Measurements from ENCODE around the gene MEN1.

Gene MEN1

GRCh38 chr11:64754124-64754918 lies 56.0 kb downstream of the MEN1 start:
- H3K4me3 ChIP-seq (ENCODE audit: low read depth in 1 of 2, low read length in 2 of 2): no peak overlapping the region
- H3K36me3 ChIP-seq (ENCODE audit: control insufficient read depth in 1 of 2, insufficient read depth in 2 of 2, low read length in 2 of 2): peaks cover 0 to 27% of the 10 kb centered on the region in 2 donors
- H3K27me3 ChIP-seq (ENCODE audit: low read depth, low read length): no peaks in the 10 kb centered on the region
- H3K9me3 ChIP-seq (ENCODE audit: control insufficient read depth in 1 of 2, low read length in 2 of 2): no peaks in the 10 kb centered on the region
- peaks cover 0 to 16% of the 10 kb centered on the region in 2 donors for H3K4me1 ChIP-seq (ENCODE audit: control insufficient read depth in 1 of 2, insufficient read depth in 2 of 2, low read length in 2 of 2)
- H3K27ac ChIP-seq (ENCODE audit: low read length): no peak overlapping the region
